AG10803 (cell line): ENCODE data around the gene ZNF827.
A peak's percentile ranks its signal among the peaks of the same experiment; 100 is the strongest.

ENCODE experiments used
- DNase-seq: peaks from one replicate; pipeline ENCODE4 v3.0.0; 2010; ENCODE audit warnings: low read depth
- H3K4me3 ChIP-seq: 2 replicates; pipeline ENCODE4 v1.5.1; 2011; ENCODE audit warnings: mild to moderate bottlenecking, low read length, control low read depth
- CTCF ChIP-seq: conservative IDR thresholded peaks from 2 replicates; pipeline ENCODE4 v1.5.1; 2011; ENCODE audit warnings: mild to moderate bottlenecking, low read length, control low read depth, inconsistent platforms

The ZNF827 gene

GRCh38 chr4:145956288-145956890 lies 17.8 kb upstream of the ZNF827 start:
- no peak overlapping the region for H3K4me3 ChIP-seq
- peak; percentile 79 for TF ChIP-seq CTCF
- peak; percentile 41 for DNase-seq

- peak; percentile 74 for DNase-seq
- H3K4me3 ChIP-seq = no peak overlapping the region
- no peak for TF ChIP-seq CTCF
Measured at GRCh38 chr4:145954924-145955339, 16.3 kb upstream of the ZNF827 start.

- H3K4me3 ChIP-seq = no peak overlapping the region
- DNase-seq = no peak
- no peak for TF ChIP-seq CTCF
Measured at GRCh38 chr4:145951931-145952330, 13.3 kb upstream of the ZNF827 start.

- DNase-seq = no peak
- H3K4me3 ChIP-seq = no peak overlapping the region
- no peak for TF ChIP-seq CTCF
Measured at GRCh38 chr4:145945431-145946155, 7.0 kb upstream of the ZNF827 start.

- no peak for DNase-seq
- no peak overlapping the region for H3K4me3 ChIP-seq
- TF ChIP-seq CTCF = no peak
Measured at GRCh38 chr4:145944886-145945285, 6.3 kb upstream of the ZNF827 start.

- DNase-seq = no peak
- no peak overlapping the region for H3K4me3 ChIP-seq
- TF ChIP-seq CTCF = no peak
Measured at GRCh38 chr4:145939856-145940255, 1.2 kb upstream of the ZNF827 start.

- no peak for DNase-seq
- TF ChIP-seq CTCF = no peak
- H3K4me3 ChIP-seq = peak overlapping the region; percentile 79
Measured at GRCh38 chr4:145939441-145939750, 773 bp upstream of the ZNF827 start.
